Measurements from ENCODE around the gene PHLDA2.
"Not testable (repeated sequence)": the region's sequence is repeated elsewhere in the genome, so short reads cannot be mapped to it uniquely, and the experiment has no call there.

PHLDA2 gene

GRCh38 chr11:2942447-2942846 lies 13.2 kb upstream of the PHLDA2 start:
- no peak for TF ChIP-seq CTCF (conservative IDR thresholded peaks at IDR 0.05; ENCODE audit: control insufficient read depth, insufficient read depth, low read depth, low read length)
- H3K4me3 ChIP-seq (ENCODE audit: control insufficient read depth, low read depth, low read length): no peak overlapping the region
- no peak for DNase-seq (ENCODE audit: low read depth)

- DNase-seq (ENCODE audit: low read depth): no peak
- H3K4me3 ChIP-seq (ENCODE audit: control insufficient read depth, low read depth, low read length): no peak overlapping the region
- TF ChIP-seq CTCF (conservative IDR thresholded peaks at IDR 0.05; ENCODE audit: control insufficient read depth, insufficient read depth, low read depth, low read length): no peak
These were observed 12.0 kb upstream of the PHLDA2 start for GRCh38 chr11:2940921-2941821.

- no peak overlapping the region for H3K4me3 ChIP-seq (ENCODE audit: control insufficient read depth, low read depth, low read length)
- TF ChIP-seq CTCF (conservative IDR thresholded peaks at IDR 0.05; ENCODE audit: control insufficient read depth, insufficient read depth, low read depth, low read length): no peak
- peak; percentile 40 for DNase-seq (ENCODE audit: low read depth)
These were observed 11.1 kb upstream of the PHLDA2 start for GRCh38 chr11:2940147-2940920.

GRCh38 chr11:2938458-2939418 lies 9.5 kb upstream of the PHLDA2 start:
- not testable (repeated sequence) for H3K4me3 ChIP-seq (ENCODE audit: control insufficient read depth, low read depth, low read length); DNase-seq (ENCODE audit: low read depth)

GRCh38 chr11:2937641-2938457 lies 8.6 kb upstream of the PHLDA2 start:
- not testable (repeated sequence) for H3K4me3 ChIP-seq (ENCODE audit: control insufficient read depth, low read depth, low read length); DNase-seq (ENCODE audit: low read depth)

- DNase-seq (ENCODE audit: low read depth): no peak
- no peak overlapping the region for H3K4me3 ChIP-seq (ENCODE audit: control insufficient read depth, low read depth, low read length)
- no peak for TF ChIP-seq CTCF (conservative IDR thresholded peaks at IDR 0.05; ENCODE audit: control insufficient read depth, insufficient read depth, low read depth, low read length)
These were observed 5.5 kb upstream of the PHLDA2 start for GRCh38 chr11:2934611-2935239.
